Measurements from ENCODE around the gene NTNG1. TPM values are rescaled to one million over a fixed set of nuclear protein-coding genes. Genes with fewer than 3 reads are reported as not detected.

The NTNG1 gene
- total RNA-seq, 5 donors from 2014 or later (not counting 1 experiment from before 2014, with no cell fraction given), result 0.13 TPM; not detected in 4

- Mint-ChIP-seq H3K27ac (no peak overlapping the region), H3K27me3 (peaks cover 0 to 9% of the 10 kb centered on the region in 2 donors), H3K4me1 (no peaks in the 10 kb centered on the region), H3K9me3 (no peaks in the 10 kb centered on the region), H3K4me3 (no peak overlapping the region), H3K36me3 (no peaks in the 10 kb centered on the region)
- Histone ChIP-seq H3K4me3 (ENCODE audit: control insufficient read depth in 1 of 2, extremely low read depth in 1 of 2, low read length in 1 of 2) (no peak overlapping the region), H3K36me3 (ENCODE audit: control insufficient read depth in 2 of 2, extremely low read depth in 1 of 2, insufficient read depth in 1 of 2, low read length in 1 of 2) (no peaks in the 10 kb centered on the region), H3K27me3 (replicated peaks in 1 of 2; ENCODE audit: control insufficient read depth in 2 of 2, extremely low read depth in 1 of 2, insufficient read depth in 2 of 2, low read length in 1 of 2) (no peaks in the 10 kb centered on the region), H3K9me3 (no peaks in the 10 kb centered on the region), H3K27ac (ENCODE audit: low read length) (no peak overlapping the region), H3K4me1 (ENCODE audit: control insufficient read depth in 1 of 2, extremely low read depth in 1 of 2, insufficient read depth in 2 of 2, low read length in 2 of 2) (no peaks in the 10 kb centered on the region)
- ChIA-PET CTCF (no interaction called here), POLR2A (interaction anchor here in 1 of 2 donors (0.6 kb wide), 1 partner anchor 9 kb away, joined by 5 read pairs; no protein-coding TSS in a partner anchor)
- WGBS (ENCODE audit: insufficient coverage), result no CpG with 5 or more reads among the region's 2 CpGs
- DNase-seq (no peak), ATAC-seq (replicated peaks in 1 of 4) (no peak)
Measured at GRCh38 chr1:107487506-107487905, 346.7 kb downstream of the NTNG1 start.

- Mint-ChIP-seq H3K27me3 (peaks cover 0 to 6% of the 10 kb centered on the region in 2 donors), H3K27ac (no peak overlapping the region), H3K36me3 (no peaks in the 10 kb centered on the region), H3K4me3 (no peak overlapping the region), H3K4me1 (no peaks in the 10 kb centered on the region), H3K9me3 (no peaks in the 10 kb centered on the region)
- no peaks in the 10 kb centered on the region for H3K9me3 ChIP-seq
- no peak for ATAC-seq (replicated peaks in 1 of 4)
- H3K36me3 ChIP-seq (ENCODE audit: control insufficient read depth in 2 of 2, extremely low read depth in 1 of 2, insufficient read depth in 1 of 2, low read length in 1 of 2), result no peaks in the 10 kb centered on the region
- H3K4me3 ChIP-seq (ENCODE audit: control insufficient read depth in 1 of 2, extremely low read depth in 1 of 2, low read length in 1 of 2), result no peak overlapping the region
- POLR2A ChIA-PET, result no interaction called here
- H3K27me3 ChIP-seq (replicated peaks in 1 of 2; ENCODE audit: control insufficient read depth in 2 of 2, extremely low read depth in 1 of 2, insufficient read depth in 2 of 2, low read length in 1 of 2), result no peaks in the 10 kb centered on the region
- CTCF ChIA-PET, result no interaction called here
- no peak for DNase-seq
- WGBS (ENCODE audit: insufficient coverage), result 72% methylated on average over 3 of the region's 4 CpGs
- no peak overlapping the region for H3K27ac ChIP-seq (ENCODE audit: low read length)
- H3K4me1 ChIP-seq (ENCODE audit: control insufficient read depth in 1 of 2, extremely low read depth in 1 of 2, insufficient read depth in 2 of 2, low read length in 2 of 2), result no peaks in the 10 kb centered on the region
Measured at GRCh38 chr1:107491582-107491981, 350.7 kb downstream of the NTNG1 start.

- 94% methylated on average over 2 of the region's 4 CpGs for WGBS (ENCODE audit: insufficient coverage)
- no peaks in the 10 kb centered on the region for H3K4me1 Mint-ChIP-seq
- no peak overlapping the region for H3K4me3 ChIP-seq (ENCODE audit: control insufficient read depth in 1 of 2, extremely low read depth in 1 of 2, low read length in 1 of 2)
- no peaks in the 10 kb centered on the region for H3K36me3 Mint-ChIP-seq
- no peak for ATAC-seq (replicated peaks in 1 of 4)
- no peaks in the 10 kb centered on the region for H3K27me3 ChIP-seq (replicated peaks in 1 of 2; ENCODE audit: control insufficient read depth in 2 of 2, extremely low read depth in 1 of 2, insufficient read depth in 2 of 2, low read length in 1 of 2)
- H3K9me3 Mint-ChIP-seq, result no peaks in the 10 kb centered on the region
- peaks cover 0 to 6% of the 10 kb centered on the region in 2 donors for H3K27me3 Mint-ChIP-seq
- ChIA-PET CTCF (interaction anchor here in 1 of 2 donors (0.6 kb wide), 1 partner anchor 10 kb away, joined by 3 read pairs; no protein-coding TSS in a partner anchor), POLR2A (no interaction called here)
- no peak overlapping the region for H3K4me3 Mint-ChIP-seq
- DNase-seq, result no peak
- H3K27ac ChIP-seq (ENCODE audit: low read length), result no peak overlapping the region
- no peaks in the 10 kb centered on the region for H3K36me3 ChIP-seq (ENCODE audit: control insufficient read depth in 2 of 2, extremely low read depth in 1 of 2, insufficient read depth in 1 of 2, low read length in 1 of 2)
- no peaks in the 10 kb centered on the region for H3K4me1 ChIP-seq (ENCODE audit: control insufficient read depth in 1 of 2, extremely low read depth in 1 of 2, insufficient read depth in 2 of 2, low read length in 2 of 2)
- no peaks in the 10 kb centered on the region for H3K9me3 ChIP-seq
- H3K27ac Mint-ChIP-seq, result no peak overlapping the region
Measured at GRCh38 chr1:107493111-107493716, 352.4 kb downstream of the NTNG1 start.

GRCh38 chr1:107494061-107494460, 353.2 kb downstream of the NTNG1 start:
- no peaks in the 10 kb centered on the region for H3K9me3 Mint-ChIP-seq
- H3K27ac Mint-ChIP-seq, result no peak overlapping the region
- H3K27me3 ChIP-seq (replicated peaks in 1 of 2; ENCODE audit: control insufficient read depth in 2 of 2, extremely low read depth in 1 of 2, insufficient read depth in 2 of 2, low read length in 1 of 2), result no peaks in the 10 kb centered on the region
- WGBS (ENCODE audit: insufficient coverage), result 95% methylated on average over 3 of the region's 6 CpGs
- no peaks in the 10 kb centered on the region for H3K9me3 ChIP-seq
- no peak overlapping the region for H3K4me3 Mint-ChIP-seq
- no peak overlapping the region for H3K4me3 ChIP-seq (ENCODE audit: control insufficient read depth in 1 of 2, extremely low read depth in 1 of 2, low read length in 1 of 2)
- peaks cover 0 to 3% of the 10 kb centered on the region in 2 donors for H3K27me3 Mint-ChIP-seq
- H3K27ac ChIP-seq (ENCODE audit: low read length), result no peak overlapping the region
- POLR2A ChIA-PET, result no interaction called here
- H3K4me1 Mint-ChIP-seq, result peaks cover 0 to 2% (median 0%) of the 10 kb centered on the region in 3 donors
- no peak for ATAC-seq (replicated peaks in 1 of 4)
- H3K4me1 ChIP-seq (ENCODE audit: control insufficient read depth in 1 of 2, extremely low read depth in 1 of 2, insufficient read depth in 2 of 2, low read length in 2 of 2), result no peaks in the 10 kb centered on the region
- H3K36me3 Mint-ChIP-seq, result no peaks in the 10 kb centered on the region
- no peak for DNase-seq
- CTCF ChIA-PET, result interaction anchor here in 1 of 2 donors (0.7 kb wide), 1 partner anchor 174 kb away, joined by 3 read pairs; no protein-coding TSS in a partner anchor
- no peaks in the 10 kb centered on the region for H3K36me3 ChIP-seq (ENCODE audit: control insufficient read depth in 2 of 2, extremely low read depth in 1 of 2, insufficient read depth in 1 of 2, low read length in 1 of 2)

GRCh38 chr1:107496002-107496401, 355.2 kb downstream of the NTNG1 start:
- Mint-ChIP-seq H3K27me3 (peaks cover 0 to 2% of the 10 kb centered on the region in 2 donors), H3K4me1 (peaks cover 0 to 2% (median 0%) of the 10 kb centered on the region in 3 donors), H3K27ac (no peak overlapping the region), H3K4me3 (no peak overlapping the region), H3K9me3 (no peaks in the 10 kb centered on the region), H3K36me3 (no peaks in the 10 kb centered on the region)
- no peaks in the 10 kb centered on the region for H3K4me1 ChIP-seq (ENCODE audit: control insufficient read depth in 1 of 2, extremely low read depth in 1 of 2, insufficient read depth in 2 of 2, low read length in 2 of 2)
- DNase-seq, result no peak
- H3K36me3 ChIP-seq (ENCODE audit: control insufficient read depth in 2 of 2, extremely low read depth in 1 of 2, insufficient read depth in 1 of 2, low read length in 1 of 2), result no peaks in the 10 kb centered on the region
- ChIA-PET CTCF (no interaction called here), POLR2A (no interaction called here)
- no peak for ATAC-seq (replicated peaks in 1 of 4)
- H3K9me3 ChIP-seq, result no peaks in the 10 kb centered on the region
- no peak overlapping the region for H3K27ac ChIP-seq (ENCODE audit: low read length)
- no peaks in the 10 kb centered on the region for H3K27me3 ChIP-seq (replicated peaks in 1 of 2; ENCODE audit: control insufficient read depth in 2 of 2, extremely low read depth in 1 of 2, insufficient read depth in 2 of 2, low read length in 1 of 2)
- H3K4me3 ChIP-seq (ENCODE audit: control insufficient read depth in 1 of 2, extremely low read depth in 1 of 2, low read length in 1 of 2), result no peak overlapping the region
- WGBS (ENCODE audit: insufficient coverage), result no CpG with 5 or more reads among the region's 1 CpG

- Mint-ChIP-seq H3K4me3 (no peak overlapping the region), H3K4me1 (peaks cover 0 to 2% (median 0%) of the 10 kb centered on the region in 3 donors), H3K36me3 (no peaks in the 10 kb centered on the region), H3K27ac (no peak overlapping the region), H3K9me3 (no peaks in the 10 kb centered on the region), H3K27me3 (no peaks in the 10 kb centered on the region)
- 58% methylated on average over 3 of the region's 4 CpGs for WGBS (ENCODE audit: insufficient coverage)
- ATAC-seq (replicated peaks in 1 of 4), result no peak
- no peak overlapping the region for H3K27ac ChIP-seq (ENCODE audit: low read length)
- H3K36me3 ChIP-seq (ENCODE audit: control insufficient read depth in 2 of 2, extremely low read depth in 1 of 2, insufficient read depth in 1 of 2, low read length in 1 of 2), result no peaks in the 10 kb centered on the region
- no peak for DNase-seq
- ChIA-PET CTCF (no interaction called here), POLR2A (no interaction called here)
- no peak overlapping the region for H3K4me3 ChIP-seq (ENCODE audit: control insufficient read depth in 1 of 2, extremely low read depth in 1 of 2, low read length in 1 of 2)
- H3K9me3 ChIP-seq, result no peaks in the 10 kb centered on the region
- H3K4me1 ChIP-seq (ENCODE audit: control insufficient read depth in 1 of 2, extremely low read depth in 1 of 2, insufficient read depth in 2 of 2, low read length in 2 of 2), result no peaks in the 10 kb centered on the region
- no peaks in the 10 kb centered on the region for H3K27me3 ChIP-seq (replicated peaks in 1 of 2; ENCODE audit: control insufficient read depth in 2 of 2, extremely low read depth in 1 of 2, insufficient read depth in 2 of 2, low read length in 1 of 2)
Measured at GRCh38 chr1:107499139-107499744, 358.4 kb downstream of the NTNG1 start.
